GM12878 (cell line): ENCODE results near the gene ATP10A. TPM values are rescaled to one million over a fixed set of nuclear protein-coding genes. Genes with fewer than 3 reads are reported as not detected.

Experiments
- ATAC-seq: fragments of 200-7000 bp; cut with Tn5 transposase; 3 replicates; pipeline ENCODE4 v1.9.1; 2020; ENCODE audit warnings: mild to moderate bottlenecking, moderate library complexity
- BruUV-seq: library from RNA; stranded (reverse); fragments of 400-500 nt; replicated peaks from 2 replicates; lab custom pipeline; 2021; lab: Mats Ljungman, UMichigan
- CTCF ChIA-PET: fragments of 300-600 bp; sonication (Branson Sonifier 250); formaldehyde crosslinking; extraction: SDS; loops from one replicate; lab custom pipeline; 2021; ENCODE audit warnings: inconsistent platforms; lab: Yijun Ruan, JAX
- POLR2A ChIA-PET: fragments of 350-600 bp; formaldehyde crosslinking; extraction: SDS; loops from one replicate; lab custom pipeline; 2021; ENCODE audit warnings: inconsistent platforms; lab: Charles Lee
- RAD21 ChIA-PET: fragments of 300-600 bp; sonication (Branson Sonifier 250); formaldehyde crosslinking; loops from one replicate; lab custom pipeline; 2023; ENCODE audit warnings: antibody characterized with exemption; ENCODE audit not compliant: unreplicated experiment; lab: Charles Lee
- SMC1A ChIA-PET: fragments of 300-600 bp; sonication (Branson Sonifier 250); formaldehyde crosslinking; loops from one replicate; lab custom pipeline; 2023; ENCODE audit not compliant: unreplicated experiment, uncharacterized antibody; lab: Charles Lee
- DNase-seq: peaks from one replicate; pipeline ENCODE4 v3.0.0-alpha.2; 2011; ENCODE audit warnings: low read depth, low spot score
- FAIRE-seq: peaks from 3 replicates; lab custom pipeline; 2011; peaks lifted over from hg19 to GRCh38; lab: Jason Lieb, UNC
- H2AFZ ChIP-seq: 2 replicates; pipeline ENCODE4 v1.6.0; 2011; ENCODE audit warnings: low read depth, low read length, control low read depth; ENCODE audit not compliant: control insufficient read depth
- H3K27ac ChIP-seq: 2 replicates; pipeline ENCODE4 v1.5.1; 2011; ENCODE audit warnings: control low read depth; ENCODE audit not compliant: control insufficient read depth, insufficient read depth
- H3K27me3 ChIP-seq, 2 experiments: replicated peaks in 1 of 2; 2 replicates each; pipeline versions ENCODE4 v1.6.0 to v1.6.1; 2011; ENCODE audit warnings: low read length in 1 of 2; ENCODE audit not compliant: control insufficient read depth in 2 of 2, insufficient read depth in 2 of 2
- H3K36me3 ChIP-seq, 2 experiments: 2 replicates each; pipeline ENCODE4 v1.5.1; 2011; ENCODE audit warnings: low read length in 1 of 2; ENCODE audit not compliant: control insufficient read depth in 2 of 2, insufficient read depth in 2 of 2
- H3K4me1 ChIP-seq: 2 replicates; pipeline ENCODE4 v1.6.1; 2011; ENCODE audit warnings: mild to moderate bottlenecking, low read length, moderate library complexity, mixed read lengths; ENCODE audit not compliant: control insufficient read depth, insufficient read depth
- H3K4me2 ChIP-seq: 2 replicates; pipeline ENCODE4 v1.6.0; 2011; ENCODE audit warnings: control low read depth; ENCODE audit not compliant: control insufficient read depth, insufficient read depth
- H3K4me3 ChIP-seq: fragments of 200-600 bp; sonication (generic); 2 replicates; pipeline ENCODE4 v1.5.1; 2016
- H3K79me2 ChIP-seq: 2 replicates; pipeline ENCODE4 v1.6.0; 2011; ENCODE audit warnings: low read length; ENCODE audit not compliant: control insufficient read depth, insufficient read depth
- H3K9ac ChIP-seq: 2 replicates; pipeline ENCODE4 v1.8.0; 2011; ENCODE audit warnings: low read length, control low read depth, mixed read lengths; ENCODE audit not compliant: control insufficient read depth, insufficient read depth
- H3K9me3 ChIP-seq: replicated peaks from 3 replicates; pipeline ENCODE4 v1.5.1; 2011; ENCODE audit warnings: mild to moderate bottlenecking, low read length; ENCODE audit not compliant: control insufficient read depth, insufficient read depth
- H4K20me1 ChIP-seq: 2 replicates; pipeline ENCODE4 v1.6.0; 2011; ENCODE audit not compliant: control insufficient read depth, insufficient read depth
- CBX3 ChIP-seq: fragments of 200-600 bp; sonication (generic); IDR thresholded peaks from 2 replicates; pipeline ENCODE4 v1.6.1; 2016; ENCODE audit warnings: low read depth, borderline replicate concordance
- CEBPB ChIP-seq, 2 experiments: fragments of 150-350 bp in 1 of 2; IDR thresholded peaks; 2 replicates each; pipeline ENCODE4 v1.6.1; 2012 to 2014; ENCODE audit warnings: low read depth in 2 of 2, low read length in 2 of 2, borderline replicate concordance in 1 of 2, inconsistent platforms in 1 of 2
- CHD1 ChIP-seq: IDR thresholded peaks from 2 replicates; pipeline ENCODE4 v1.6.1; 2012; ENCODE audit warnings: low read depth, low read length, improper control_type of control experiment
- CHD2 ChIP-seq: IDR thresholded peaks from 2 replicates; pipeline ENCODE4 v1.6.1; 2011; ENCODE audit warnings: low read depth, low read length, improper control_type of control experiment, borderline replicate concordance
- FOXK2 ChIP-seq: fragments of 450-650 bp; IDR thresholded peaks from 2 replicates; pipeline ENCODE4 v1.6.1; 2017; ENCODE audit warnings: mild to moderate bottlenecking, moderate library complexity
- HSF1 ChIP-seq: fragments of 150-350 bp; IDR thresholded peaks from 2 replicates; pipeline ENCODE4 v1.6.1; 2014; ENCODE audit warnings: mild to moderate bottlenecking, low read depth, low read length
- IKZF2 ChIP-seq, 2 experiments: fragments of 450-650 bp; IDR thresholded peaks; 2 replicates each; pipeline ENCODE4 v1.6.1; 2017; ENCODE audit warnings: mild to moderate bottlenecking in 2 of 2, moderate library complexity in 2 of 2
- IRF3 ChIP-seq: fragments of 450-650 bp; IDR thresholded peaks from 2 replicates; pipeline ENCODE4 v1.6.1; 2014; ENCODE audit warnings: mild to moderate bottlenecking
- KAT2A ChIP-seq: conservative IDR thresholded peaks from 2 replicates; pipeline ENCODE4 v1.6.1; 2011; ENCODE audit warnings: low read depth, low read length; ENCODE audit not compliant: control insufficient read depth
- MTA2 ChIP-seq: fragments of 450-650 bp; IDR thresholded peaks from 2 replicates; pipeline ENCODE4 v1.6.1; 2016; ENCODE audit warnings: low read depth, mild to moderate bottlenecking, moderate library complexity
- NFXL1 ChIP-seq: fragments of 450-650 bp; IDR thresholded peaks from 2 replicates; pipeline ENCODE4 v1.6.1; 2017; ENCODE audit warnings: antibody characterized with exemption, mild to moderate bottlenecking, borderline replicate concordance
- NR2C1 ChIP-seq: fragments of 450-650 bp; IDR thresholded peaks from 2 replicates; pipeline ENCODE4 v1.6.1; 2017; ENCODE audit warnings: antibody characterized with exemption, mild to moderate bottlenecking, moderate library complexity
- PAX5 ChIP-seq: IDR thresholded peaks from 2 replicates; pipeline ENCODE4 v1.6.1; 2011; ENCODE audit warnings: low read depth, low read length, borderline replicate concordance
- RELA ChIP-seq: fragments of 450-650 bp; IDR thresholded peaks from 2 replicates; pipeline ENCODE4 v1.8.0; 2014; ENCODE audit warnings: borderline replicate concordance; ENCODE audit not compliant: partially characterized antibody
- SMAD1 ChIP-seq: fragments of 450-650 bp; IDR thresholded peaks from 2 replicates; pipeline ENCODE4 v1.6.1; 2018; ENCODE audit warnings: mild to moderate bottlenecking, low read depth; ENCODE audit not compliant: partially characterized antibody
- SP1 ChIP-seq: IDR thresholded peaks from one replicate; pipeline ENCODE4 v1.6.1; 2011; ENCODE audit warnings: low read depth, low read length
- TARDBP ChIP-seq: IDR thresholded peaks from 2 replicates; pipeline ENCODE4 v1.6.1; 2016; ENCODE audit warnings: borderline replicate concordance
- ZBED1 ChIP-seq: IDR thresholded peaks from 2 replicates; pipeline ENCODE4 v1.6.1; 2016; ENCODE audit warnings: borderline replicate concordance
- WGBS: methylation state at CpG from one replicate; pipeline ENCODE4 v1.1.6; 2016; ENCODE audit warnings: low lambda C conversion rate; ENCODE audit not compliant: insufficient replicate concordance, insufficient coverage; ENCODE audit errors: missing lambda C conversion rate; 5-methylcytosine and 5-hydroxymethylcytosine counted together
- in situ Hi-C: fragments of 300-500 bp; cut with MboI; formaldehyde crosslinking; loops from 9 replicates; pipeline ENCODE4 v1.14.3; 2018; ENCODE audit warnings: mixed read lengths
- intact Hi-C: fragments of 100-400 bp; cut with micrococcal nuclease; formaldehyde crosslinking; loops from one replicate; pipeline ENCODE4 v1.14.2; 2022; ENCODE audit not compliant: unreplicated experiment
- polyA plus RNA-seq, 11 experiments: library from polyadenylated mRNA; depleted of rRNA in 4 of 11; unstranded in 6 of 11; stranded (reverse) in 5 of 11; fragments of >200 nt; fragmentation: Nextera tagmentation in 4 of 11; fragmentation: Illumina TruSeq in 1 of 11; extraction: Ambion mirVana in 4 of 11; extraction: Trizol in 1 of 11; gene quantifications; 1 replicate in 1 of 11; 2 replicates in 10 of 11; pipeline versions ENCODE4 v1.2.1 to v1.2.3, GENCODE V29; 2011 to 2016; ENCODE audit warnings: inconsistent platforms in 2 of 11, missing spikeins in 2 of 11, low read depth in 1 of 11
- total RNA-seq, 4 experiments: library from RNA; depleted of rRNA in 3 of 4; stranded (reverse); fragments of >200 nt in 3 of 4; fragmentation: Illumina TruSeq in 1 of 4; extraction: Trizol in 1 of 4; gene quantifications; 2 replicates each; pipeline versions ENCODE4 v1.2.1 to v1.2.3, GENCODE V29; 2013 to 2021

Gene ATP10A
- total and polyA plus RNA-seq, 10 of the 15 experiments (the other 5 are each of a cell fraction or from before 2014, with no cell fraction given) = 0.04 to 1.5 (median 0.31) TPM; not detected in 2

GRCh38 chr15:25803036-25803435 is 60.1 kb downstream of the ATP10A start:
- no peak overlapping the region for H3K4me3 ChIP-seq
- no peak overlapping the region for H3K4me2 ChIP-seq
- no peaks in the 10 kb centered on the region for H3K36me3 ChIP-seq
- BruUV-seq = no TSS peak
- no peak for DNase-seq
- no peak for ATAC-seq
- ChIA-PET CTCF (no interaction called here), SMC1A (no interaction called here), POLR2A (no interaction called here), RAD21 (no interaction called here)
- H3K4me1 ChIP-seq = no peaks in the 10 kb centered on the region; the same call in 1 of the 2 replicates
- no peaks in the 10 kb centered on the region for H4K20me1 ChIP-seq
- 16% methylated on average over 11 of the region's 11 CpGs for WGBS
- no peak overlapping the region for H2AFZ ChIP-seq
- TF ChIP-seq TARDBP (no peak), FOXK2 (no peak), IRF3 (no peak), SMAD1 (no peak), CBX3 (no peak), CHD1 (no peak), KAT2A (no peak), CEBPB (IDR thresholded peaks at IDR 0.05; ENCODE audit: borderline replicate concordance in 1 of 2, low read depth in 2 of 2, low read length in 2 of 2) (no peak), PAX5 (no peak), MTA2 (no peak), ZBED1 (no peak), NFXL1 (no peak), IKZF2 (IDR thresholded peaks at IDR 0.05) (no peak), RELA (no peak), NR2C1 (no peak), SP1 (no peak), HSF1 (no peak), CHD2 (no peak)
- H3K27me3 ChIP-seq = no peaks in the 10 kb centered on the region
- no peaks in the 10 kb centered on the region for H3K79me2 ChIP-seq
- in situ Hi-C loops = no loop called here
- H3K9me3 ChIP-seq = no peaks in the 10 kb centered on the region; the same call in 2 of the 3 replicates
- no peak overlapping the region for H3K27ac ChIP-seq
- intact Hi-C loops = no loop called here
- no peak for FAIRE-seq
- H3K9ac ChIP-seq = no peak overlapping the region
